ENCODE results near the gene TICRR.

DNA sequence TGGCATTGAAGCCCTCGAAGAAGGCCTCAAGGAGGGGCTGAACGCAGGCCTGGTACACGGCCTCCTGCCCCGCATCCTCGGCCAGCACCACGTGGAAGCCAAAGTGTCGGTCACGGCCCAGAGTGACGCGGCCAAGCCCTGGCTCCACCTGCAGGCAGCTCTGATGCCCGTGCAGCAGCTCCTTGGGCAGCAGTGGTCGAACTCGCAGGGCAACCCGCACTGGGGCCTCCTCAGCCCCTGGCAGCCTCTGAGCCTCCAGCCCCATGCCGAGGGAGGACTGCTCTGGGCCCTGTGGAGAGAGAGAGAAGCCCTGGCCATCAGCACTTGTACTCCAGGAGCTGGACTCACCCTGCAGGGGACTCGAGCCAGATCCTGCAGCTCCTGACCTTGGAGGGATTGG is 77.4 kb downstream of the TICRR start:
- no peak for TF ChIP-seq EZH2 (IDR thresholded peaks at IDR 0.05; ENCODE audit: borderline replicate concordance, insufficient read depth, low read depth, low read length, poor library complexity, severe bottlenecking)
- TF ChIP-seq, protein P1, sequence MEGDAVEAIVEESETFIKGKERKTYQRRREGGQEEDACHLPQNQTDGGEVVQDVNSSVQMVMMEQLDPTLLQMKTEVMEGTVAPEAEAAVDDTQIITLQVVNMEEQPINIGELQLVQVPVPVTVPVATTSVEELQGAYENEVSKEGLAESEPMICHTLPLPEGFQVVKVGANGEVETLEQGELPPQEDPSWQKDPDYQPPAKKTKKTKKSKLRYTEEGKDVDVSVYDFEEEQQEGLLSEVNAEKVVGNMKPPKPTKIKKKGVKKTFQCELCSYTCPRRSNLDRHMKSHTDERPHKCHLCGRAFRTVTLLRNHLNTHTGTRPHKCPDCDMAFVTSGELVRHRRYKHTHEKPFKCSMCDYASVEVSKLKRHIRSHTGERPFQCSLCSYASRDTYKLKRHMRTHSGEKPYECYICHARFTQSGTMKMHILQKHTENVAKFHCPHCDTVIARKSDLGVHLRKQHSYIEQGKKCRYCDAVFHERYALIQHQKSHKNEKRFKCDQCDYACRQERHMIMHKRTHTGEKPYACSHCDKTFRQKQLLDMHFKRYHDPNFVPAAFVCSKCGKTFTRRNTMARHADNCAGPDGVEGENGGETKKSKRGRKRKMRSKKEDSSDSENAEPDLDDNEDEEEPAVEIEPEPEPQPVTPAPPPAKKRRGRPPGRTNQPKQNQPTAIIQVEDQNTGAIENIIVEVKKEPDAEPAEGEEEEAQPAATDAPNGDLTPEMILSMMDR (IDR thresholded peaks at IDR 0.05) = no peak
